DOHH2 (cell line): Measurements from ENCODE around the gene ZBTB25.

Source experiments
- CTCF ChIP-seq: fragments of 200-600 bp; sonication (generic); IDR thresholded peaks from one replicate; pipeline ENCODE4 v1.5.1; 2014; ENCODE audit warnings: antibody characterized with exemption, mild to moderate bottlenecking, low read depth, low read length; ENCODE audit not compliant: poor library complexity, severe bottlenecking
- EZH2phosphoT487 ChIP-seq: fragments of 200-600 bp; sonication (generic); IDR thresholded peaks from 2 replicates; pipeline ENCODE4 v1.6.1; 2017; ENCODE audit warnings: borderline replicate concordance, mild to moderate bottlenecking, antibody characterized with exemption, low read length, moderate library complexity, mixed read lengths

- TF ChIP-seq CTCF: no peak
- TF ChIP-seq EZH2phosphoT487: no peak
Measured at GRCh38 chr14:64476438-64476837, 27.2 kb downstream of the ZBTB25 start.
